Putamen (tissue), 1 donor: ENCODE measurements around the gene CMIP.

ENCODE experiments used
- DNase-seq: peaks from one replicate; pipeline ENCODE4 v3.0.0-alpha.2; 2016; ENCODE audit warnings: low spot score

Gene CMIP

DNA sequence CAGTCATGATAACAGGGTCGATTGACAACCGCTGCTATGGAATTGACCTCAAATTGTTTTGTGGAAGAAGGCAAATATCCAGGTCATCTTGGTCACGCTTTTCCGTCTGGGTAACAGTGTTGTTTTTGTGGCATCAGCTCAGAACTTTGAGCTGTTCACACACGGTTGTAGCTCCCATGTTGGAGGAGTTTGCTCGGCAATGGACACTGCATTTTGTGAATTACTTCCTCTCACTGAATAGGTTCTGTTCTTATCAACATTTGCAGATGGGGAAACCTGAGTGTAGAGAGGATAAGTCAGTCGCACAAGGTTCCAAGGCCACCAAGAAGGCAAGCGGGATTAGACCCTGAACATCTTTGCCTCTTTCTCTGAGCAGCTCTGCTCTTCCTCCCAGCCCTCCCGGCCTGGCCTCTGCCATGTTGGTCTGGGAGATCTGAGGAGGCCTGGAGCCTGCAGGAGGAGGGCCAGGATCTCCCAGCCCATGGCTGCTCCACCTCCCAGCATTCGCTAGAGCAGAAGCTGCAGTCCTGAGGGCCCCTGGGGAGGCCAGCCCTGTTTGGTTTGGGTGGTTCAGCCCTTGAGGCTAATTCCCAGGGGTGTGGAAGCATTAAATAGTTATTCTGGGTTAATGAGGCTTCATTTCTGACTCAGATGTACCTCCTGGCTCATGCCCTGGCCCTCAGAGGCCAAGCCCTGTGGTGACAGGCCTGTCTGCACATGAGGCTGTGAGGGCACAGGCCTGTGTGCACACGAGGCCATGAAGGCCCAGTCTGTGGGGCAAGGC lies 180.3 kb downstream of the CMIP start:
- DNase-seq, result no peak

- DNase-seq, result no peak
Measured at GRCh38 chr16:81625544-81626153, 181.0 kb downstream of the CMIP start.

- DNase-seq, result no peak
Measured at GRCh38 chr16:81626181-81626674, 181.6 kb downstream of the CMIP start.

- DNase-seq, result no peak
Measured at GRCh38 chr16:81627024-81627423, 182.4 kb downstream of the CMIP start.

DNA sequence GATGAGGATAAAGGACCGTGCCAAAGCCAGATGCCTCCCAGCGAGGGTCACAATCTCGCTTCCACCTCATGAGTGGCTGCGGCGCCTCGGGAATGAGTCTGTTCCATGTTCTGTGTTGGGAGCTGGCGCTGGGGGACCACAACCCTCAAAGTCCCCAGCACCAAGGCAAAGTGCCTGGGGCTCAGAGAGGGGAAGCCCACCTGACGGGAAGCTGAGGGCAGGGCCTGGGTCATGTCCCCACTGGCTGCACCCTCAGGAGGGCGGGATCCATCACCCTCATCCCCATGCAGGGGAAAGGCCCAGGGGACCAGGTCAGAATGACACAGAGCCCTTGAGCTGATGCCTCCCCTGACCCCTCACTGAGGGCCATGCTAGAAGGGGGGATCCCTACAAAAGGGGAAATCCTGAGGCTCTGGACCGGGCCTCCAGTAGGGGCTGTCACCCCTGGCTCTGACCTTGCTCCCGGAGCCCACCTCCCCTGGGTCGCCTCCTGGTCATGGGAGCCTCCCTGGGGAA lies 183.2 kb downstream of the CMIP start:
- no peak for DNase-seq

DNA sequence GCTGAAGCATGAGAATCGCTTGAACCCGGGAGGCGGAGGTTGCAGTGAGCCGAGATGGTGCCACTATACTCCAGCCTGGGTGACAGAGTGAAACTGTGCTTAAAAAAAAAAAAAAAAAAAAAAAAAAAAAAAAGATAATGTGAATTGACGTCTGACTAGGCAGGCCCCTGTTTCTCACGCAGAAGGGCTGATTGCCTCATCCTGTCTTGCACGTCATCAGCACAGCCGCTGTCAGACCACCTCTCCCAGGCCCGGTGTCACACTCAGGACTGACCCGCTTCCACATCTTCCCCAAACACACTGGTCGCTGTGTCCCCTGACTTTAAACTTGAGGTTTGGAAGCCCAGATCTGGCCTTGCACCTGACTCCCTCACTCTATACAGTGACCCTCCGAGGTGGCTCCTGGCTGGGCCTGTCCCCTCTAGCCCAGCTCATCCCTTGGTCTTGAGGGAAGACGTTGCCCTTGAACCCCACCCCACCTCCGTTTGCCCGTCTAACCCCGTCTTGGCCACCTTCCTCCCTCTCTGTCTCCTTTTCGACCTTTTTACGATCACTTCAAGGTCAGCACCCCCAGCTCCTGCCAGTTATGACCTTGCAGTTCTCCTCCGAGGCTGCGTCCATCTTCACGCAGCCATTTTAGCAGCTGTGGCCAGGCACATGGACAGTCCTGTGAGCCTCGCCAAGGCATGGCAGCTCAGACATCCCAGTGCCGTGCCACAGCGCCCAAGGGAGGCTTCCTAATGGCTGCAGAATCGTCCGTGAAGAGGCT lies 184.6 kb downstream of the CMIP start:
- no peak for DNase-seq

GRCh38 chr16:81629896-81630634 lies 185.5 kb downstream of the CMIP start:
- no peak for DNase-seq

DNA sequence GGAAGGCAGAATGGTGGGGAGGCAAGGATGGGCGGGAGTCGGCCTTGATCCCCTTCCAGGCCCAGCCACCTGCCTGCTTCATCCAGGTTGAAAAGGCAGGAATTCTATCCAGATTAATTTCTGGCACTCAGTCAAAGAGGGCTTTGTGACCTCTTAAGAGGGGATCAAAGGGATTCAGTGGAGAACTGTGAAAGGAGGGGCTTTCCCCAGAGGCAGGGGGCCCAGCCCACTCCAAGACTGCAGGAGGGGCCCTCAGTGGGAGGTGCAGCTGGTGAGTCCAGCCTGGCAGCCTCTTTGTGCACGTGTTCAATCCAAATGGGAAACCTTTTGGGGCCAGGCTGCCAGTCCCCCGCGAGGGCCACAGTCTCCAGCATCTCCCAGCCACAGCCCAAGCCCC lies 186.0 kb downstream of the CMIP start:
- DNase-seq, result no peak

GRCh38 chr16:81632392-81633146 lies 188.0 kb downstream of the CMIP start:
- no peak for DNase-seq

GRCh38 chr16:81633147-81633619 lies 188.6 kb downstream of the CMIP start:
- DNase-seq, result no peak

GRCh38 chr16:81633680-81634379 lies 189.2 kb downstream of the CMIP start:
- no peak for DNase-seq

DNA sequence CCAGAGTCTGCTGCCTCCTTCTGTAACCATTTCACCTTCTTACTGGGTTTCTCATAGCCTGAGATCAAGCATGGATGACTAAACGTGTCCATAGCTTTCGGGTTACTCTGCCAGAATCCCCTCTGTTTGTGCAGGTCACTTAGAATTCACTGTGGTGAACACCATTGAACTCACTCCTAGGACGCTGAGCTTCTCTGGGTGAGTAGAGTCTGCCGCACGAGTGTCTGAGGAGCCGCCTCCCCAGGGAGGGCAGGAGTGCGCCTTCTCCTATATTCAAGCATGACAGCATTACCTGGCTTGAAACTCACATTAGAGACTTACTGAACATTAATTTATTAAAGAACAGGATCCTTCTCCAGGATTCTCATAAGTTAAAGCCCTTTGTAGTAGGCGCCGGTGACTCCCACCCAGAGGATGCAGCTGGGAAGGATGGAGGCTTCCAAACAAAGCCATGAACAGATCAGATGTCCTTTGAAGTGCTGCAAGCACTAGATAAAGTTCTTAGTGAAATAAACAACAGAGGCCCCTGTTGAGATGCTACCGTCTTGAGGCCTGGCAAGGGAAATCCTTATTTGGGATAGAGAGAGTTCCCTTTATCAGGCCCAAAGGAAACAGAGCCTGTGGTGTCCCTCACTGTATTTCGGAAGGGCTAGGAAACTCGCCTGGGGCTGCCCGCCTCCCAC lies 189.9 kb downstream of the CMIP start:
- no peak for DNase-seq

DNA sequence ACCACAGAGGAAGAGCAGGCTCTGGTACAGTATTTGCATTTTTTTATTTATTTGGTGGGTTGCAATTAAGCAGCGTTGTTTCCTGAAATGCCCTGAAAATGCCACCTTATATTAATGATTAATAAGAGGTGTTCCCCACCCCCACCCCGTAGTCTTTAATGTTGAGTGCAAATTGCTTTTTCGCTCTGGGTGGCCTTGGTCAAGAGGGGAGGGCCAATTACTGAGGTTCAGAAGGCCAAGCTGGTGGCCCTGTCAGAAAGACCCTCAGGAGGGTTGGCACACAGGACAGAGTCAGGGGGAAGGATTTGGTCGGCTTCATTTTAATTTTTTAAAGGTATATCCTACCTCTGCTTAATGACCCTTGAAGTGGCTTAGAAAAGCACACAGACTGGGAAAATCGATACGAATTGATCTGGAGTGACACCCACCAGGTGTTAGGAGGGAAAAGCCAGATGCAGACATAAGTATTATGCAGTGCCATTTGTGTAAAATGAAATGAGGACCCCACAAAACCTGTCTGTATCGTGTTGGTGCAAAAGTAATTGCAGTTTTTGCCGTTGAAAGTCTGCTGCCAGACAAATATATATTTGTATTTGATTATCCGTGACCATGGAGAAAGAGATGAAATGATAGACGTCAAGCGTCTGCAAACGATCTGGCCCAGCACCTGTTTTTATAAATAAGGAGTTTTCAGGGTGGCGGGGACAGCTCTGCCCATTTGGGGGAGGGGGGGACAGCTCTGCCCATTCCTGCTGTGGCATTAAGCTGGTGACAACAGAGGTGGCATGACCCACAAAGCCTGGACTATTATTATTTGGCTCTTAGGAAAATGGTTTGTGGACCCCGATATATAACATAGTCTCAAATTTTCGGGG lies 190.7 kb downstream of the CMIP start:
- no peak for DNase-seq

DNA sequence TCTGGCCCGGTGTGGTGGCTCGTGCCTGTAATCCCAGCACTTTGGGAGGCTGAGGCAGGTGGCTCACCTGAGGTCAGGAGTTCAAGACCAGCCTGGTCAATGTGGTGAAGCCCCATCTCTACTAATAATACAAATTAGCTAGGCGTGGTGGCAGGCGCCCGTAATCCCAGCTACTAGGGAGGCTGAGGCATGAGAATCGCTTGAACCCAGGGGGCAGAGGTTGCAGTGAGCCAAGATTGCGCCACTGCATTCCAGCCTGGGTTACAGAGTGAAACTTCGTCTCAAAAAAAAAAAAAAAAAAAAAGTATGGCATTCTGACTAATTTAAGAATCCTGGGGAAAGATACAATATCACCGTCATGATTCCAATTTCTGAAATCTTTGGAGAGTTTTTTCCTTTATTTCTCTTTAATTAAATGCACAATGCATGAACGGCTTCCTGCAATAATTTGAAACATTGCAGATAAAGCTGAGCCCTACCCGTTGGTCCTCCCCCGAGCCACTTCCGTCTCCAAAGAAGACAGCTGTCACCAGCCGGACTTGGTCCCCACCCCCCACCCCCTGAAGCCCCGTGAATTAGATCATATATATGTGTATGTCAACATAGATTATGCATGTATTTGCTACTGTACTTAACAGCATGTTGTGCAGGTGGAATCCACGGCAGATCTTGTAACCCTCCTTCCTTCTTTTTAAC lies 191.8 kb downstream of the CMIP start:
- DNase-seq, result no peak

GRCh38 chr16:81637336-81638235 lies 193.0 kb downstream of the CMIP start:
- no peak for DNase-seq

GRCh38 chr16:81638286-81638945 lies 193.8 kb downstream of the CMIP start:
- no peak for DNase-seq

DNA sequence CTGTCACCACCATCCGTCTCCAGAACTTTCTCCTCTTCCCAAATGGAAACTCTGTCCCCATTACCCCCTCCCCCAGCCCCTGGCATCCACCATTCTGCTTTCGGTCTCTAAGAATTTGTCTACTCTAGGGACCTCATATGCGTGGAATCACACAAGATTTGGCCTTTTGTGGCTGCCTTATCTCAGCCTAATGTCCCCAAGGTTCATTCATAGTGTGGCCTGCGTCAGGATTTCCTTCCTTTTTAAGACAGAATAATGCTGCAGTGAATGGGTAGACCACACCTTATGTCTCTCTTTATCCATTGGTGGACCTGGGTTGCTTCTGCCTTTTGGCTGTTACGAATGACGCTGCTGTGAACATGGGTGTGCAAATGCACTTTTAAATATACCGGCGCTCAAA lies 194.7 kb downstream of the CMIP start:
- DNase-seq, result no peak
